K562 (cell line): Measurements from ENCODE around the gene SIRT2. TPM values are rescaled to one million over a fixed set of nuclear protein-coding genes. Genes with fewer than 3 reads are reported as not detected.

ENCODE experiments used
- HDAC8 ChIP-seq: fragments of 450-650 bp; IDR thresholded peaks from 2 replicates; pipeline ENCODE4 v1.6.1; 2016; ENCODE audit warnings: mild to moderate bottlenecking, missing genetic modification characterization, moderate library complexity, missing compliant biosample characterization
- JUND ChIP-seq, 2 experiments: IDR thresholded peaks; 2 replicates in 1 of 2; 3 replicates in 1 of 2; pipeline ENCODE4 v1.6.1; 2011; ENCODE audit warnings: borderline replicate concordance in 2 of 2, low read depth in 2 of 2, low read length in 2 of 2, improper control_type of control experiment in 1 of 2, missing biosample characterization in 1 of 2, missing genetic modification characterization in 1 of 2, missing genetic modification reagents in 1 of 2
- MLX ChIP-seq, 2 experiments: fragments of 450-650 bp in 1 of 2; sonication (generic) in 1 of 2; formaldehyde crosslinking; conservative IDR thresholded peaks; 2 replicates each; pipeline versions ENCODE4 v1.4.0 to v1.8.1; 2020 to 2022; ENCODE audit warnings: mild to moderate bottlenecking in 1 of 2, missing genetic modification reagents in 1 of 2
- NR0B1 ChIP-seq: fragments of 450-650 bp; IDR thresholded peaks from one replicate; pipeline ENCODE4 v1.6.1; 2018; ENCODE audit warnings: mild to moderate bottlenecking, moderate library complexity; ENCODE audit not compliant: partially characterized antibody
- PATZ1 ChIP-seq: fragments of 250-450 bp; sonication (Bioruptor Pico); IDR thresholded peaks from 2 replicates; pipeline ENCODE4 v1.5.0; 2020; ENCODE audit warnings: mild to moderate bottlenecking, borderline replicate concordance
- SETDB1 ChIP-seq: IDR thresholded peaks from one replicate; pipeline ENCODE4 v1.6.1; 2012; ENCODE audit warnings: low read length, control low read depth, inconsistent platforms
- TAF7 ChIP-seq: fragments of 450-650 bp; IDR thresholded peaks from 2 replicates; pipeline ENCODE4 v1.6.1; 2016; ENCODE audit warnings: missing genetic modification characterization, missing compliant biosample characterization
- ZNF146 ChIP-seq: IDR thresholded peaks from one replicate; pipeline ENCODE4 v1.6.1; 2018; ENCODE audit warnings: missing compliant biosample characterization; ENCODE audit not compliant: unreplicated experiment
- ZNF518B ChIP-seq: fragments of 250-450 bp; sonication (Bioruptor Pico); IDR thresholded peaks from 2 replicates; pipeline ENCODE4 v1.5.0; 2021; ENCODE audit warnings: mild to moderate bottlenecking, moderate library complexity
- polyA plus RNA-seq, 8 experiments: library from polyadenylated mRNA; depleted of rRNA in 4 of 8; stranded (reverse) in 5 of 8; unstranded in 3 of 8; fragments of >200 nt; fragmentation: Nextera tagmentation in 2 of 8; fragmentation: Illumina TruSeq in 1 of 8; extraction: Ambion mirVana in 2 of 8; extraction: Trizol in 1 of 8; gene quantifications; 2 replicates each; pipeline versions ENCODE4 v1.2.1 to v1.2.3, GENCODE V29; 2011 to 2014; ENCODE audit warnings: inconsistent platforms in 1 of 8, missing spikeins in 1 of 8
- total RNA-seq, 7 experiments: library from RNA; depleted of rRNA in 6 of 7; stranded (reverse); fragments of >200 nt in 6 of 7; fragmentation: Illumina TruSeq in 2 of 7; extraction: Trizol in 2 of 7; gene quantifications; 2 replicates each; pipeline versions ENCODE4 v1.2.1 to v1.2.3, GENCODE V29; 2011 to 2021; ENCODE audit warnings: low replicate concordance in 1 of 7

SIRT2 gene
- total and polyA plus RNA-seq, 9 of the 15 experiments (the other 6 are each of a cell fraction or from before 2014, with no cell fraction given), result 2.3 to 35.2 (median 22.9) TPM

- TF ChIP-seq NR0B1, result no peak
- TF ChIP-seq JUND (IDR thresholded peaks at IDR 0.05; ENCODE audit: borderline replicate concordance, low read depth, low read length), result peak; percentile 30
- no peak for TF ChIP-seq JUND (tag; IDR thresholded peaks at IDR 0.05; ENCODE audit: borderline replicate concordance, low read depth, low read length)
- no peak for TF ChIP-seq SETDB1
- TF ChIP-seq ZNF518B (CRISPR knock-in tag), result no peak
- TF ChIP-seq TAF7 (tag), result 0 out of 2 replicates have a peak, but pooled peaks have one; percentile 15
- no peak for TF ChIP-seq PATZ1 (CRISPR knock-in tag)
- no peak for TF ChIP-seq MLX (CRISPR knock-in tag; conservative IDR thresholded peaks at IDR 0.05)
- TF ChIP-seq HDAC8 (tag), result no peak
- no peak for TF ChIP-seq ZNF146
Observed at GRCh38 chr19:38849860-38850435, 49.5 kb downstream of the SIRT2 start, which contains the start of gene HNRNPL (continued).
